Epithelial cell of proximal tubule (primary cell): ENCODE measurements around the gene HNRNPH1. TPM values are rescaled to one million over a fixed set of nuclear protein-coding genes. Genes with fewer than 3 reads are reported as not detected.
A peak's percentile ranks its signal among the peaks of the same experiment; 100 is the strongest.

ENCODE experiments used
- DNase-seq: peaks from one replicate; pipeline ENCODE4 v3.0.0-alpha.2; 2011; ENCODE audit warnings: low read depth
- H3K4me3 ChIP-seq: 2 replicates; pipeline ENCODE4 v1.5.1; 2011; ENCODE audit warnings: low read depth, mild to moderate bottlenecking, low read length
- total RNA-seq: library from RNA; depleted of rRNA; stranded (reverse); fragments of >200 nt; gene quantifications from 2 replicates; pipeline ENCODE4 v1.2.3, GENCODE V29; 2015
- TF ChIP-seq, protein P1 (sequence below): conservative IDR thresholded peaks from 2 replicates; pipeline ENCODE4 v1.5.1; 2012; ENCODE audit warnings: low read depth, mild to moderate bottlenecking, low read length

The HNRNPH1 gene
- total RNA-seq, 1 donor from 2014 or later, result 511 TPM

DNA sequence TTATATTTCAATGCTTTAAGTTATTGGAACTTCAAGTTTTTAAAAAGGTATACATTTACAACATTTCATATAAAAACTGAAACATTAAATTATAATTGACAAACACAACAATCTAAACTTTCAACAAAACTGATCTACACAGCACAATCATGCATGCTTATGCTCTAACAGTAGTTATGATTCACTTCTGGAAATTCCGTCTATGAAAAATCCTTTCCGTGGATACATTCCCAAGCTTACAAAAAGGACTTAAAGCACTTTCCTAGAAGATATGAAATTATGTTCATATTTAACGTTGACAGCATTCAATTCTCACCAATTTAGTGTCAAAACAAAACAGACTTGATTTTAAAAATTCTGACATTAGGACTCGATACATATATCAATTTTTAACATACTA, 3.7 kb downstream of the HNRNPH1 start:
- TF ChIP-seq, protein P1, sequence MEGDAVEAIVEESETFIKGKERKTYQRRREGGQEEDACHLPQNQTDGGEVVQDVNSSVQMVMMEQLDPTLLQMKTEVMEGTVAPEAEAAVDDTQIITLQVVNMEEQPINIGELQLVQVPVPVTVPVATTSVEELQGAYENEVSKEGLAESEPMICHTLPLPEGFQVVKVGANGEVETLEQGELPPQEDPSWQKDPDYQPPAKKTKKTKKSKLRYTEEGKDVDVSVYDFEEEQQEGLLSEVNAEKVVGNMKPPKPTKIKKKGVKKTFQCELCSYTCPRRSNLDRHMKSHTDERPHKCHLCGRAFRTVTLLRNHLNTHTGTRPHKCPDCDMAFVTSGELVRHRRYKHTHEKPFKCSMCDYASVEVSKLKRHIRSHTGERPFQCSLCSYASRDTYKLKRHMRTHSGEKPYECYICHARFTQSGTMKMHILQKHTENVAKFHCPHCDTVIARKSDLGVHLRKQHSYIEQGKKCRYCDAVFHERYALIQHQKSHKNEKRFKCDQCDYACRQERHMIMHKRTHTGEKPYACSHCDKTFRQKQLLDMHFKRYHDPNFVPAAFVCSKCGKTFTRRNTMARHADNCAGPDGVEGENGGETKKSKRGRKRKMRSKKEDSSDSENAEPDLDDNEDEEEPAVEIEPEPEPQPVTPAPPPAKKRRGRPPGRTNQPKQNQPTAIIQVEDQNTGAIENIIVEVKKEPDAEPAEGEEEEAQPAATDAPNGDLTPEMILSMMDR, result no peak
- peak overlapping the region; percentile 97 for H3K4me3 ChIP-seq
- no peak for DNase-seq

DNA sequence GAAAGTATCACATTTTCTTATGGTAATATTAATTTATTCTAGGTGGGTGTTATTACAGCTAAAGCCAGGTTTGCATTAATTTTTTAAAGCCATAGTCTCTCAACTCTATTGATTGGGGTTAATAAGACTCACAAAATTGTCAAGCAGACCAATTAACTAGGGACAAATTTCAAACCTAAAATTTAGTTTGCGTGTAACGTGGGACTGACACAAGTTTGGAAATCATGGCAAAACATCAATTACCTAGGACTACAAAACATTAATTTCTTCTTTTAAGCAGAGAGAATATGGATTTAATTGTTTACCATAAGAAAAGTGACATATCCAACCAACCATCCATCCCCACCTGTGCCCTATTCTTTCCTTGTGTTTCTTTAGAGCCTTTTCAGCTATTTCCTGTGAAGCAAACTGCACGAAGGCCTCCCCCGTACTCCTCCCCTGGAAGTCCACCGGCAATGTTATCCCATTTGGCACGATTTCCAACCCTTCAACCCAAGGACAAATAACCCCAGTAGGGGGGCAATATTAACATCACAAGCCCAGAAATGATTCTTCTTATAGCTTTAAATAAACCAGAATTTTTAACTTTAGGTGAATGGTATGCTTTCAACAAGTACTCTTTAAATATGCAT, 4.4 kb downstream of the HNRNPH1 start:
- TF ChIP-seq, protein P1, result no peak
- H3K4me3 ChIP-seq, result peak overlapping the region; percentile 43
- DNase-seq, result no peak

DNA sequence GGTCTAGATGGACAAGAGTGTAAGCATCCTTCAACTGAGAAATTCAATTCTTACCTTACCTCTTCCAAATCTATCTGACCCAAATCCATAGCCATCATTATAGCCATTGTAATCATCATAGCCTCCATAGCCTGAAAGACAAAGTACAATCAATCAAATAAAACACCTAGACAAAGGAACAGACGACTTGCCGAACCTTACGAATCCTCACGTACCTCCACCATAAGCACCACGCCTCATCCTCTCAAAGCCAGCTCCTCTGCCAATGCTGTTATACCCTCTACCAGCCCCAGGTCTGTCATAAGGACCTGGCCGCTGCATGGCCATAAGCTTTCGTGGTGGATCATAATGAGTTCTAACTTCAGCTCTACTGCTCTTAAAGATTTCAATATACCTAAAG, 5.5 kb downstream of the HNRNPH1 start:
- TF ChIP-seq, protein P1, result no peak
- DNase-seq, result no peak
- H3K4me3 ChIP-seq, result no peak overlapping the region

DNA sequence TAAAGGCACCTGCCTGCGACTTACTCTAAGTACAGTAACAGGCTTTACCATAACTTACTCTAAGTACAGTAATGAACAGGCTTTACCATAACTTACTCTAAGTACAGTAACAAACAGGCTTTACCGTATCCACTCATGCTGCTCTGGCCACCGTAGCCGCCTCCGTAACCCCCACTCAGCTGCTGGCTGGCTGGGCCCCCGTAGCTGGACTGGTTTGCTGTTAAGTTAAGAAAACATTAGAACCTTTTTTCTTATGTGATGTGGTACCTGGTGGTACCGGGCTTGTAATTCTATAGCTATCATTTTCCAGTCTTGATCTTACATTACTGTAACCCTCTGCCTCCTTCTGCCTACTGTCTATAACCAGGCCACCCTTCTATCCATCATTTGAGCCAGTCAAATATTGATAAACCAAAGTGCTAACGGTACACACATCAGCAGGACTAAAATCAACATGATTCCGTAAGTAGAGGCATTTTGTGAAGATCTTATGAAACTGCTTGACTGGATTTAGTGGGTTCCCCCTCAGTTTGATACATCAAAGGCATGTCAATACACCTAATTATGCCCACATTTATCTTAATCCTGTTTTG, 7.4 kb downstream of the HNRNPH1 start:
- no peak overlapping the region for H3K4me3 ChIP-seq
- no peak for DNase-seq
- TF ChIP-seq, protein P1, result no peak

DNA sequence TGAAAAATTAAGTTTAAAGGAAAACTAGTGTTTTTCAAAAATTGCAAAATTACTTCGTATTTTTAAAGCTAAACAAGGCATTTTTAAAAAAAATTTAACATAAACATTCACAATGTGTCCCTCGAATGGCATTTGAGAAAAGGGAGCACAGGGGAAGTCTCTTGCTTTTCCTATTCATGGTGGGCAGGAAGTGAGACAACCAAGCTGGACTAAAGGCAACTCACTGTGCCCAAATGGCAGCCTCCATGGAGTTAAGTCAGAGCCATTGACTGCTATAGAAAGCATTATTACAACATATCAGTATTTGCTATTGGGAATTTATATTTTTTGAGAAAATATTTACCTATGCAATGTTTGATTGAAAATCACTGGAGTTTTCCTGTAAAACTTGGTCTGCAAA, 8.3 kb downstream of the HNRNPH1 start:
- no peak for DNase-seq
- no peak overlapping the region for H3K4me3 ChIP-seq
- TF ChIP-seq, protein P1, result no peak

DNA sequence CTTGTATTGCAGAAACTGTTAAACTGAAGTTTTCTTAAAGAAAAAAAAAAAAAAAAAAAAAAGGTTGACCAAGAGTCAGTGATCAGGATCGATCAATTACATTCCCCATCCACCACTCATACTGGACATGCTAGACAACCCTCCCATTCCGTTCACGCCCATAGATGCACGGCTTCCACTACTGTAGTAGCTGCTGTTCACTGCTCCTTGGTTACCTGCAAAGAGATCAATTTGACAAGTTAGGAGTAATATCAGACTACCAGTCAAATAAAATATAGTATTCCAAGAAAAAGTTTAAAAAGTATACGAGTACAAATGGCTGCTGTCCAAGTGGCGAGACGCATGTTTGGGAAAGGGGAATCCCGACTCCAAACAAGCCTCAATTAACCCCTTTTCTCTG, 8.7 kb downstream of the HNRNPH1 start:
- no peak for DNase-seq
- TF ChIP-seq, protein P1, result no peak
- H3K4me3 ChIP-seq, result no peak overlapping the region
